ENCODE data around the gene RC3H1. TPM values are rescaled to one million over a fixed set of nuclear protein-coding genes. Genes with fewer than 3 reads are reported as not detected.

RC3H1 gene
- total and polyA plus RNA-seq, 2 of the 8 experiments (the other 6 are each of a cell fraction or from before 2014, with no cell fraction given) = 7.4 to 32.2 TPM

- TF ChIP-seq SAP30 (IDR thresholded peaks at IDR 0.05; ENCODE audit: insufficient read depth, insufficient replicate concordance, low read length) = no peak
- TF ChIP-seq TBP (IDR thresholded peaks at IDR 0.05; ENCODE audit: low read depth, low read length) = no peak
- no peak for TF ChIP-seq CHD1 (IDR thresholded peaks at IDR 0.05; ENCODE audit: low read depth, low read length)
- no peak for TF ChIP-seq GTF2F1 (IDR thresholded peaks at IDR 0.05; ENCODE audit: borderline replicate concordance, low read depth, low read length)
- TF ChIP-seq CBX5 (IDR thresholded peaks at IDR 0.05; ENCODE audit: low read depth, low read length) = no peak
- no peak for TF ChIP-seq MAFK (IDR thresholded peaks at IDR 0.05; ENCODE audit: low read depth, low read length)
Measured at GRCh38 chr1:174028495-174028894, 6.3 kb upstream of the RC3H1 start (continued).

Data from H1 (cell line).